GM19463 (cell line): ENCODE data around the gene TCFL5.

ENCODE experiments used
- ATAC-seq: cut with Tn5 transposase; IDR thresholded peaks from one replicate; pipeline ENCODE4 v1.9.1; 2021; ENCODE audit warnings: mild to moderate bottlenecking, moderate library complexity; ENCODE audit not compliant: unreplicated experiment

TCFL5 gene

DNA sequence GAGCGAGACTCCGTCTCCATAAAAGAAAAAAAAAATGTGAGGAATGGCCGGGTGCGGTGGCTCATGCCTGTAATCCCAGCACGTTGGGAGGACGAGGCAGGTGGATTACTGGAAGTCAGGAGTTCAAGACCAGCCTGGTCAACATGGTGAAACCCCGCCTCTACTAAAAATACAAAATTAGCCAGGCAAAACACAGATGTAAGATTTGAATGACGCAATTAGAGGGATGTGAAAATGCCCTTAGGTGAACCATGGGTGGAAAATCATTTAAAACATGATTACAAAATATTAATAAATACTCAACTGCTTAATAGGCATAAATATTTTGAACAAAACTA, 23.9 kb downstream of the TCFL5 start:
- no peak for ATAC-seq

- no peak for ATAC-seq
Measured at GRCh38 chr20:62836967-62837490, 24.6 kb downstream of the TCFL5 start.

DNA sequence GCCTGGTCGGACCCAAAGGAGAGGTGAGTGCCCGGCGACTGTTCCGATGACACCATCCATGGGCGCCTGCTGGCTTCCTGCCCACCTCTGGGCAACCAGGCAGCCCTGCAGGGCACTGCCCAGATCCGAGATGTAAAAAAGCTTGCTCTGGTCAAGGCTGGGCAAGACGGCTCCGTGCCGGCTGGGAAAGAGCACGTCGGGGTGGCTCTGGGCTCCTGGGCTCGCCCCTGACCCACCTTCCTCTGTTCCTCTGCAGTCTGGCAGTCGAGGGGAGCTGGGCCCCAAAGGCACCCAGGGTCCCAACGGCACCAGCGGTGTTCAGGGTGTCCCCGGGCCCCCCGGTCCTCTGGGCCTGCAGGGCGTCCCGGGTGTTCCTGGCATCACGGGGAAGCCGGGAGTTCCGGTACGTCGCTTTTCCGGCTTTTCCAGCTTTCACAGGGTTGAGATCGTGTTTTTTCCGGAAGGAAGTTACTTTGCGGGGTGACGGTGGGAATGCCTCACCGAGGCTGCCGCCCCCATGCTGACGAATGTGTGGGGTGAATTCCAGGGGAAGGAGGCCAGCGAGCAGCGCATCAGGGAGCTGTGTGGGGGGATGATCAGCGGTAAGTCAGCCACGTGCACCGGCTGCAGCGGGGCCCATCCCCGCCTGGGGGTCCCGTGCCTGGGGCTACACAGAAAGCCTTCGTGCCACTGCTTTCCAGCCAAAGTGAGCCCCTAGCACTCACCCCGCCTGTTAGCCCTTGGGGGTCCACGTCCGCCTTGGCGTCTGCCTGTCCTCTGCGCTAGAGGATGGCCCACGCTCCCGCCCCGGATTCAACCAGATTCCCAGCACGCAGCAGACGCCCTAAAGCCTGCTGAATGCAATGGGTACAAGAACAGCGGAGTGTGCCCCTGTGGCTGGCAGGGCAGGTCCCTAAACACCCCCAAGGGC, 25.4 kb downstream of the TCFL5 start:
- no peak for ATAC-seq

GRCh38 chr20:62834967-62835730, 26.5 kb downstream of the TCFL5 start:
- no peak for ATAC-seq

DNA sequence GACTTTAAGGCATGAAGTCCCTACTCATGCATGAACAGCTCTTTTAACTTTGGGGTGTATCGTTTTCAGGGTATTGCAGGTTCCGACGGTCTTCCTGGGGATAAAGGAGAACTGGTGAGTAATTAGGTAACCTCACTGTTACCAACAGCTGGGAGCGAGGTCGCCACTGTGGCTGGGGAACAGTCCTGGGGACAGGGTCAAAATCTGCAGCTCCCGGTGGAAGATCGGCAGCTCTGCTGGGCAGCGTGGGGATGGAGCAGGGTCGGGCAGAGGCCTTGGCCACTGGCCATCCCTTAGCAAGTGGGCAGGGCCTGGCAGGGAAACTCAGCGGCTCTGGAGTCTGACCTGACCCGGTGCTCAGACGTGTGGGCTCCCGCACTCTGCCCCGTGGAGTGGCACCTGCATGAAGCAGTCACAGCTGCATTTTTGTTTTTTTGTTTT, 28.7 kb downstream of the TCFL5 start:
- ATAC-seq = peak; percentile 42

DNA sequence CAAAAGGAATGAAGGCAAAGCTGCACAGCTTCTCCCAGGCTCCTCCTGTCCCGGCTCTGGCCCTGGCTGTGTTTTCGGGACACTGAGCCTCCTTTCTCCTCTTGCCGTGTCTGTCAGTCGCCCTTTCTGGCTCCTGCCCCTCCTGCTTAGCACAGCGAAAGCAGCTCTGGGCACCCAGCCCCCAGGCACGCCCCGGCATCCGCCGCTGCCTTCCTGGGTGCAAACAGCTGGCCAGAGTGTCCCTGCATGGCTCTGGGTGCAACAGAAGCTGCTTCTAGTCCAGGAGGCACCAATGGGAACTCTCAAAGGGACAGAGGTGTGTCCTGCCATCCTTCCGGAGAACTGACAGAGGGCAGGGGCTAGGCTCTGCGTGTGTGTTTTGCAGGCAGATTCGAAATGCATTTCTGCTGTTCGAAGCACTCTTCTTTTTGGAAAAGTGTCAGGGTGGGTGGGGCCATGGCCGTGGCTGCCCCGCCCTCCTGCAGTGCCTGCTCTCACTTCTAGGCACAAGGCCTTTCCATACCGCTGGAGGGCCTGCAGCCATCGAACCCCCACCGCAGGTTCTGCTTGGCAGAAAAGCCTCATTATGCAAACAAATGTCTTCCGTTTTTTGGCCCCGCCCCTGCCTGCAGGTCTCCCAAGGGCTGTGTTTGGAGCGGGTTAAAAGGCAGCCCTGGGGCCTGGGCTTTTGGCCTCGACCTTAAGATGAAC, 29.3 kb downstream of the TCFL5 start:
- ATAC-seq = peak; percentile 77

GRCh38 chr20:62831854-62832211, 29.8 kb downstream of the TCFL5 start:
- no peak for ATAC-seq

DNA sequence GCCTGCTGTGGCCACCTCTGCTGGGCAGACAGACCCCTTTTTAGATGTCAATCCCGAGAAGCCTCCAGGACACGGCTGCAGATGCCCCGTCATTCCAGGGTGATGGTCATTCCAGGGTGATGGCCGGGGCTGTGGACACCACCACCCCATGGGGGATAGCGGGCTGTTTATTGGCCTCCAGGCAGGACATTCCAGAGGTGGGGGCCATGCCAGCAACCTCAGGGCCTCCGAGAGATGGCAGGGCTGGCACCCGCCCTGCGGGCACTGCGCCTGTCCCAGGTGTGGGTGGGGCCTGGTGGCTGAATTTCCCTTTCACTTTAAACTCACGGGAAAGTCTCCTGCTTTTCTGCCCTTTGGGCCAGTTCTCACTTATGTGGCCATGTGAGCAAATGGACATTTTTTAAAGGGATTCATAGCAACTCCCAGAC, 30.2 kb downstream of the TCFL5 start:
- no peak for ATAC-seq

- no peak for ATAC-seq
Measured at GRCh38 chr20:62830821-62831220, 30.8 kb downstream of the TCFL5 start.

DNA sequence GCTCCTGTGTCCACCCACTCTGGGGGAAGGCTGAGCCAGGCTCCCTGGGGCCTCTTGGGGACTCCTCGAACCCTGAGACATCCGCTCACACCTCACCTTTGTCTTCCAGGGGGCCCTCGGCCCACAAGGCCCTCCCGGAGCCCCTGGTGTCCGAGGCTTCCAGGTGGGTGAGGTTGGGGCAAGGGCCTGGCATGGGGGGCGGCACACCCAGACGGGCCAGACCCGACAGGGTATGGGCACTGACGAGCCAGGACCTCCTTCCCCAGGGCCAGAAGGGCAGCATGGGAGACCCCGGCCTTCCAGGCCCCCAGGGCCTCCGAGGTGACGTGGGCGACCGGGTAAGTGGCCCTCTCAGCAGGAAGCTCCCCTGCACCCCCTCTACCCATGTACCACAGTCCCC, 31.4 kb downstream of the TCFL5 start:
- no peak for ATAC-seq

DNA sequence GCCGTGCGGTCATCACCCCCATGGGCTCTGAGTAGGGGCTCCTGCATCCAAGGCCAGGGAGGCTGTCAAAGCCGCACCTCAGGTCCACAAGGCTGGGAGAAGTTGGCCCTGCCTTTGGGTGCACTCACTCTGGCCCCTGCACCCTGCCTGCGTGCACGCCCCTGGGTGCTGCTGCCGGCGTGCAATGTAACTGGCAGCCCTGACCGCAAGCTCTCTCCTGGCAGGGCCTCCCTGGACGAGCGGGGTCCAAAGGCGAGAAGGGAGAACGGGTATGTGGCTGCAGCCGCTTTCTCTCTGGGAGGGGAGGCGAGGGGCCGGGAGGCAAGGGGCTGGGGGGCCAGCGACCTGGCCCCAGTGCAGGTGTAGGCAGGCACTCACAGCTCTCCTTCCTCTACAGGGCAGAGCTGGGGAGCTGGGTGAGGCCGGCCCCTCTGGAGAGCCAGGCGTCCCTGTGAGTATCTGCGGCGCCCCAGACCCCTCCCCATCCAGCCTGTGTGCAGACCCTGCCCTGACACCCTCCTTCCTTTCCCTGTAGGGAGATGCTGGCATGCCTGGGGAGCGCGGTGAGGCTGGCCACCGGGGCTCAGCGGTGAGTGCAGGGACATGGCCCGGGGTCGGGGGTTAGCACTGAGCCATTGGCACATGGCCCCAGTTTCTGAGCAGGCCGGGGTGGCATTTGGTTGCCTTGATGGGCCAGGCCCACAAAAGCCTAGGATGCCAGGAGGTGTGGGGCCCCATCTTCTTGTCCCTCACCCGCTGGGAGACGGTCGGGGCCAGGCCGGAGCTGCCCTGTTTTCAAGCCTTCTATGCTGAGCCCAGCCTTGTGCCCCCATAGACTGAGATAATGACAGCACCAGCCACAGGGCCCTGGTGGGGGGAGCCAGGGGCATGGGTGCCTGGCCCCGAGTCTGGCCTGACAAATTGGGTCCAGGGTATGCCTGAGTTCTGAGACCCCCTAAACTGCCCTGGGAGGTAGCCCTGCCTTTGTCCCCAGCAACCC, 32.1 kb downstream of the TCFL5 start:
- no peak for ATAC-seq

DNA sequence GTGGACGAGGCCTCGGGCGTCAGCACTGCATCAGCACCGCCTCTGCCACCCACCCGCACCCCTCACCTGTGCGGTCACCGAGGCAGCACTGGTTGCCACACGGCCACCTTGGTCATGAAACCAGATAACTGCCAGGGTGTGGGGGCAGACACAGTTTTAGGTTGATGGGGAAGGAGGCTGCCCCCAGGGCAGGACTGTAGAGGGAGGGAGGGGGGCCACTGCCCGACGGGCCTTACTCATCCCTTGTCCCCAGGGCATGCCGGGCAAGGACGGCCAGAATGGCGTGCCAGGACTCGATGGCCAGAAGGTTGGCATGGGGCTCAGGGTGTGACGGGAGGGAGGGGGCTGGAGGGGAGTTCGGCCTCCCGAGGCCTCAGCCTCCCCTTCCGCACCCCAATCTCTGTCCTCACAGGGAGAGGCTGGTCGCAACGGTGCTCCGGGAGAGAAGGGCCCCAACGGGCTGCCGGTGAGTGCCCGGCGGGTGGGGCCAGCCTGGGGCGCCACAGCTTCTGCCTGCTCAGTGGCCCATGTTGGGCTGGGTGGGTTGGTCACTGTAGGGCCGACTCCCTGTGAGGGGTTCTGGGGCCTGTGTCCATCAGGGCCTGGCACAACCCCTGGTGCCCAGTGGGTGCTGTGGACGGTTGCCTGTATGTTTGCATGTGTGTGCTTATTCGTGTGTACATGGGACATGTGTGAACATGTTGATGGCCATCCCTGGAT, 33.0 kb downstream of the TCFL5 start:
- no peak for ATAC-seq

DNA sequence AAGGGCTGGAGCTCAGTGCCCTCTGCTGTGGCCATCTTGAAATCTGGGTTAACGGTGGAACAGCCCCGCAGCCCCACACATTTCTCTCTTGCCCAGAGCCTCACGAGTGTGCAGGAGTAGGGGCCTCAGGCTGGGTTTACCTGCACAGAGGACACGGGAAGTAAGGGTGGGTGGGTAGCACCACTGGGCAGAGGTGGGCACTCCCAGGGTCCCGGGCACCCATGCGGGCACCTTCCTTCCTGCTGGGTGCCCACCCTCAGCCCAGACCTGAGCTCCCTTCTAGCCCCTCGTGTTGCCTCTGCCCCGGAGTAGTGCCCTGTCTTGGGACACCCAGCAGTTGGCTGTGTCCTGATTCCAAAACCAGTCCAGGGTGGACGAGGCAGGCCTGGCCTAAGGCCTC, 33.6 kb downstream of the TCFL5 start:
- ATAC-seq = no peak

GRCh38 chr20:62827311-62828038, 34.1 kb downstream of the TCFL5 start:
- ATAC-seq = no peak

DNA sequence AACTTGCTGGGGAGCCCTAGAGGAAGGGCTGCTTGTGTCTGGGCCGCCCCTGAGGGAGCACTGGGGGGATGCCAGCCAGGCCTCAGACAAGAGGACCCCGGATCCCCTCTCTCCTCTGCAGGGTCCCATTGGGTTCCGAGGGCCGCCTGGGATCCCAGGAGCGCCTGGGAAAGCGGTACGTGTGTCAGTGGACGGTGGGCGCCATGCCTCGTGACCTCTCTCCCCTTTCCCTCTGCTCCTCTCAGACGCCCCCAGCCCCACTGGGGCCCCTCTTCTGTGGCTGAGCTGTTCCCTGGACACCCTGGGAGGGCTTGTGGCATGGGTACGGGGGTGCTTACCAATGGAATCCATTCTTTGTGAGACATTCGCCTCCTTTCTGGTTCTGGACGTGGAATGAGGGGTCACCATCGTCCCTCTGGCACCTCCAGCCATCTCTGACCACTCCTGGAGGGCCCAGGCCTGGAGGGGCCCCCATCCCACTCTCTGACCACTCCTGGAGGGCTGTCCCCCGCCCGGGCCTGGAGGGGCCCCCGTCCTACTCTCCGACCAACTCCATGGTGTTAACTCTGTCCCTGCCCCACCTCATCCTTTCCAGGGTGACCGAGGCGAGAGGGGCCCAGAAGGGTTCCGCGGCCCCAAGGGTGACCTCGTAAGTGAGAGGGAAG, 34.8 kb downstream of the TCFL5 start:
- no peak for ATAC-seq

DNA sequence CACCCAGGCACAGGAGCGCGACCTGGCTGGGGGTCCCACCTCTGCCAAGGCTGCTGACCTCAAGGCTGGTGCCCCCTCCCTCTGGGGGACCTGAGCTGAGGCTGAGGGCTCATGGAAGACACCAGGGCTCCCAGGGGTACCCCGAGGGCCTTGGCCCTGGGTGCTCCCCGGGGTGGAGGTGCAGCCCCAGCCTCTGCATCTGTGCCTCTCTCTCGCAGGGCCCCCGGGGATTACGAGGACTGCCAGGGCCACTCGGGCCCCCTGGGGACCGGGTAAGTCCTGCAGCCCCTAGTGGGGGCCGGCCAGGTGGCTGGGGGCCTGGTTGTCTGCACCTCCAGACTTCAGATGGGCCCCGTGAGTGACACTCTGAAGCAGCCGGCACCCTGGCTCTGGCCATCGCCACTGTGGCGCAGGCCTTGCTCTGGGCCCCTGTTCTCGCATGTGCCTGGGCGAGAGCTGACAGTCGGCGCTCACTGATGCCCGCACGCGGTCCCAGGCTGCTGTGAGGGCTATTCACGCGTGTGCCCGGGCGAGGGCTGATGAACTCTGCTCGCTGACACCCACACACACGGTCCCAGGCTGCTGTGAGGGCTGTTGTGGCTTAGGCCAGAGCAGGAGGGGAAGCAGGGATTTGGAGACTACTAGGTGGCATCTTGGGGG, 35.5 kb downstream of the TCFL5 start:
- no peak for ATAC-seq

GRCh38 chr20:62825333-62825985, 36.2 kb downstream of the TCFL5 start:
- no peak for ATAC-seq
